ENCODE data around the gene GPR156.

DNA sequence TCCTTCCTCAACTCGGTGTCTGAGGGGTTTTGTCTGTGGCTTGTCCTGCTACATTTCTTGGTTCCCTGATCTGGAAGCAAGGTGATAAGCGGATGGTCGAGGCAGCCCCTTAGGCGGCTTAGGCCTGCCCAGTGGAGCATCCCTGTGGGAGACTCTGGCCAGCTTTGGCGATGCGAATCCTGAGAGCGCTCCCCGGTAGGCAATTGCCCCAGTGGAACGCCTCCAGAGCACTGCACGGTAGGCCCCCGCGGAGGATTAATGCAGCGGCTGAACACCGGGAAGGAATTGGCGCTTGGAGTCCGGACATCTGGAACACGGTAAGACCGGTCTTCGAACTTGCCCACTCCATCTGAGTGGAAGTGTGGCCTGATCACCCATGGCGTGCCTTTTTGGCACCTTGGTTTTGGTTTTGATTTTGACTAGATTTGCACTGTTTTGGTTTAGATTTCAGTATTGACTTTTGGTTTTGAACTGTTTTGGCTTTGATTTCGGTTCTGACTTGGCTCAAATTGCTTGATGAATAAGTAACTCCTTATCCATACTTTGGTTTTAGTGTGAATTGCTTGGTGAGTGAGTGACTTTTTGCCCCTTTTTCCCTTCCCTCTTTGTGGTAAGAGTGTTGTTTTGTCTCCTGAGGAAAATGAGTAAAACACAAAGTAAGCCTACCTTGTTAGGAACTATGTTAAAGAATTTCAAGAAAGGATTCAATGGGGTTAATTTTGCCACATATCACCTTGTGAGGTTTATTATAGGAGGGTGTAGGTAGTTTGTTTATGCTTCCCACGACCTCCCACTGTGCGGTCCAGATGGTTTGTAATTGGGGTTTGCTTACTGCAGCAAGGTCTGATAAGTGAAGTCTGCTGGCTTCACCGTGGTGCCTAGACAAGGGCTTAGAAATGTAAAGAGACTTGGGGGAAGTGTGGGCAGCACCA lies 27.1 kb upstream of the GPR156 start:
- TF ChIP-seq, protein P1, sequence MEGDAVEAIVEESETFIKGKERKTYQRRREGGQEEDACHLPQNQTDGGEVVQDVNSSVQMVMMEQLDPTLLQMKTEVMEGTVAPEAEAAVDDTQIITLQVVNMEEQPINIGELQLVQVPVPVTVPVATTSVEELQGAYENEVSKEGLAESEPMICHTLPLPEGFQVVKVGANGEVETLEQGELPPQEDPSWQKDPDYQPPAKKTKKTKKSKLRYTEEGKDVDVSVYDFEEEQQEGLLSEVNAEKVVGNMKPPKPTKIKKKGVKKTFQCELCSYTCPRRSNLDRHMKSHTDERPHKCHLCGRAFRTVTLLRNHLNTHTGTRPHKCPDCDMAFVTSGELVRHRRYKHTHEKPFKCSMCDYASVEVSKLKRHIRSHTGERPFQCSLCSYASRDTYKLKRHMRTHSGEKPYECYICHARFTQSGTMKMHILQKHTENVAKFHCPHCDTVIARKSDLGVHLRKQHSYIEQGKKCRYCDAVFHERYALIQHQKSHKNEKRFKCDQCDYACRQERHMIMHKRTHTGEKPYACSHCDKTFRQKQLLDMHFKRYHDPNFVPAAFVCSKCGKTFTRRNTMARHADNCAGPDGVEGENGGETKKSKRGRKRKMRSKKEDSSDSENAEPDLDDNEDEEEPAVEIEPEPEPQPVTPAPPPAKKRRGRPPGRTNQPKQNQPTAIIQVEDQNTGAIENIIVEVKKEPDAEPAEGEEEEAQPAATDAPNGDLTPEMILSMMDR (IDR thresholded peaks at IDR 0.05): no peak
- TF ChIP-seq POLR2AphosphoS5 (IDR thresholded peaks at IDR 0.05) (no peak), POLR2A (IDR thresholded peaks at IDR 0.05) (no peak)
